MM.1S (cell line): Measurements from ENCODE around the gene CPO.

Experiments
- DNase-seq: peaks from one replicate; pipeline ENCODE4 v3.0.0-alpha.2; 2015
- H2AFZ ChIP-seq: fragments of 300-600 bp; sonication (generic); 2 replicates; pipeline ENCODE4 v1.6.0; 2016; ENCODE audit warnings: antibody characterized with exemption, low read length
- H3F3A ChIP-seq: fragments of 300-600 bp; sonication (generic); 2 replicates; pipeline ENCODE4 v1.6.1; 2016; ENCODE audit warnings: mild to moderate bottlenecking, antibody characterized with exemption, low read length, moderate library complexity, mixed read lengths; ENCODE audit not compliant: insufficient read depth
- H3K27ac ChIP-seq: fragments of 300-600 bp; sonication (generic); 2 replicates; pipeline ENCODE4 v1.5.1; 2016; ENCODE audit warnings: mild to moderate bottlenecking, low read length
- H3K27me3 ChIP-seq: fragments of 300-600 bp; sonication (generic); replicated peaks from 2 replicates; pipeline ENCODE4 v1.6.0; 2016; ENCODE audit warnings: low read length; ENCODE audit not compliant: insufficient read depth
- H3K36me3 ChIP-seq: fragments of 300-600 bp; sonication (generic); replicated peaks from 2 replicates; pipeline ENCODE4 v1.6.1; 2016; ENCODE audit warnings: mild to moderate bottlenecking, low read length, mixed read lengths; ENCODE audit not compliant: insufficient read depth
- H3K4me1 ChIP-seq: fragments of 300-600 bp; sonication (generic); 2 replicates; pipeline ENCODE4 v1.6.1; 2016; ENCODE audit warnings: low read length, mixed read lengths
- H3K4me2 ChIP-seq: fragments of 300-600 bp; sonication (generic); 2 replicates; pipeline ENCODE4 v1.6.0; 2016; ENCODE audit warnings: low read depth, low read length
- H3K4me3 ChIP-seq: fragments of 300-600 bp; sonication (generic); 2 replicates; pipeline ENCODE4 v1.5.1; 2016; ENCODE audit warnings: low read length, mixed read lengths
- H3K79me2 ChIP-seq: fragments of 300-600 bp; sonication (generic); 2 replicates; pipeline ENCODE4 v1.6.1; 2016; ENCODE audit warnings: mixed run types, low read length, mixed read lengths
- H3K9ac ChIP-seq: fragments of 300-600 bp; sonication (generic); 2 replicates; pipeline ENCODE4 v1.6.1; 2016; ENCODE audit warnings: low read length, mixed read lengths
- H3K9me2 ChIP-seq: fragments of 300-600 bp; sonication (generic); replicated peaks from 2 replicates; pipeline ENCODE4 v1.6.1; 2016; ENCODE audit warnings: mild to moderate bottlenecking, low read length, mixed read lengths; ENCODE audit not compliant: insufficient read depth
- H3K9me3 ChIP-seq: fragments of 300-600 bp; sonication (generic); replicated peaks from 2 replicates; pipeline ENCODE4 v1.6.1; 2016; ENCODE audit warnings: mild to moderate bottlenecking, low read length, mixed read lengths; ENCODE audit not compliant: insufficient read depth
- H4K20me1 ChIP-seq: fragments of 300-600 bp; sonication (generic); 2 replicates; pipeline ENCODE4 v1.6.1; 2016; ENCODE audit warnings: mild to moderate bottlenecking, low read length, moderate library complexity, mixed read lengths; ENCODE audit not compliant: insufficient read depth
- EZH2 ChIP-seq: fragments of 300-600 bp; sonication (generic); optimal IDR thresholded peaks from 2 replicates; pipeline ENCODE3; 2017; ENCODE audit warnings: low read depth, mild to moderate bottlenecking, antibody characterized with exemption, low read length, mixed read lengths
- EZH2phosphoT487 ChIP-seq: fragments of 300-600 bp; sonication (generic); IDR thresholded peaks from 2 replicates; pipeline ENCODE4 v1.6.1; 2018; ENCODE audit warnings: antibody characterized with exemption, low read length
- TF ChIP-seq, protein P1 (sequence below): fragments of 300-600 bp; sonication (generic); IDR thresholded peaks from 2 replicates; pipeline ENCODE4 v1.5.1; 2016; ENCODE audit warnings: antibody characterized with exemption, low read length, mixed read lengths

Gene CPO

DNA sequence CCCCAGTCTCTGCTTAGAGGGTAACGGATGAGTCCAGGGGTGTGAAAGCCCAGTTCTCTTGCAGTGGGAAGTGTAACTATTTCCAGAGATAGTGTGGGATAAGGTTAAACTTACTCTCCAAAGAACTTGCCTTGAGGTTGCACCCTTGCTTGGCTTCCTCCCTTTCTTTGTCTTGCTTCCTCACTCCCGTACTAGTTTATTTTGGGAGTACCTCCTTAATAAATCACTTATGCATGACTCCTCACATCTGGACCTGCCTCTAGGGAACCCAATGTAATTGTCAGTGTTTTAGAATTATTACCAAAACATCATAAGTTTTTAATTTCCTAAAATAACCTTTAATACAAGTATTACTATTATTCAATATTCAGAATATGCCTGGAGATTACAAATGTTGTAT is 35.2 kb downstream of the CPO start:
- H3K4me2 ChIP-seq = no peak overlapping the region
- H3K9me3 ChIP-seq = no peaks in the 10 kb centered on the region
- H3K36me3 ChIP-seq = no peaks in the 10 kb centered on the region
- peaks cover 3% of the 10 kb centered on the region; the same call in 1 of the 2 replicates for H3K4me1 ChIP-seq
- TF ChIP-seq, protein P1, sequence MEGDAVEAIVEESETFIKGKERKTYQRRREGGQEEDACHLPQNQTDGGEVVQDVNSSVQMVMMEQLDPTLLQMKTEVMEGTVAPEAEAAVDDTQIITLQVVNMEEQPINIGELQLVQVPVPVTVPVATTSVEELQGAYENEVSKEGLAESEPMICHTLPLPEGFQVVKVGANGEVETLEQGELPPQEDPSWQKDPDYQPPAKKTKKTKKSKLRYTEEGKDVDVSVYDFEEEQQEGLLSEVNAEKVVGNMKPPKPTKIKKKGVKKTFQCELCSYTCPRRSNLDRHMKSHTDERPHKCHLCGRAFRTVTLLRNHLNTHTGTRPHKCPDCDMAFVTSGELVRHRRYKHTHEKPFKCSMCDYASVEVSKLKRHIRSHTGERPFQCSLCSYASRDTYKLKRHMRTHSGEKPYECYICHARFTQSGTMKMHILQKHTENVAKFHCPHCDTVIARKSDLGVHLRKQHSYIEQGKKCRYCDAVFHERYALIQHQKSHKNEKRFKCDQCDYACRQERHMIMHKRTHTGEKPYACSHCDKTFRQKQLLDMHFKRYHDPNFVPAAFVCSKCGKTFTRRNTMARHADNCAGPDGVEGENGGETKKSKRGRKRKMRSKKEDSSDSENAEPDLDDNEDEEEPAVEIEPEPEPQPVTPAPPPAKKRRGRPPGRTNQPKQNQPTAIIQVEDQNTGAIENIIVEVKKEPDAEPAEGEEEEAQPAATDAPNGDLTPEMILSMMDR = no peak
- TF ChIP-seq EZH2phosphoT487 (no peak), EZH2 (no peak)
- H3K9ac ChIP-seq = no peak overlapping the region
- H3K79me2 ChIP-seq = no peaks in the 10 kb centered on the region
- H3K9me2 ChIP-seq = no peaks in the 10 kb centered on the region
- H3K27ac ChIP-seq = no peak overlapping the region
- H3K27me3 ChIP-seq = no peaks in the 10 kb centered on the region
- H2AFZ ChIP-seq = no peak overlapping the region
- DNase-seq = no peak
- no peaks in the 10 kb centered on the region for H4K20me1 ChIP-seq
- H3F3A ChIP-seq = no peaks in the 10 kb centered on the region
- no peak overlapping the region for H3K4me3 ChIP-seq

DNA sequence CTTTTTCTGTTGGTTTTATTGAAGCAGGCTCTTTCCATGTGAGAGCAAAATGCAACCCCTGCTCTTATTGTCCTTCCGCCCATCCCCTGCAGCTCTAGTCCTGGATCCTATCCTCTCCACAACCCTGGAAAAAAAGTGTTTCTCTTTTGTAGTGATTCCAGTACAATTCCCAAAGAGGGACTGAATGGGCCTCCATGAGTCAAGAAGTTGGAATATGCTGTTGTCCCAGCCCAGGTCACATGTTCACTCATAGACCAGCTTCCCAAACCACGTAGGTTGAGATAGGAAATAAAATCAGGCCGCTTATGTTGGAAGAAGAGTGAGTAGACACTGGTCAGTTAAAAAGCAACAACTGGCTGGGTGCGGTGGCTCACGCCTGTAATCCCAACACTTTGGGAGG is 39.4 kb downstream of the CPO start:
- no peaks in the 10 kb centered on the region for H3K36me3 ChIP-seq
- H3K4me1 ChIP-seq = no peaks in the 10 kb centered on the region
- H3K9ac ChIP-seq = no peak overlapping the region
- no peaks in the 10 kb centered on the region for H3K79me2 ChIP-seq
- H3F3A ChIP-seq = no peaks in the 10 kb centered on the region
- H3K4me3 ChIP-seq = no peak overlapping the region
- H3K27me3 ChIP-seq = no peaks in the 10 kb centered on the region
- H3K4me2 ChIP-seq = no peak overlapping the region
- H4K20me1 ChIP-seq = no peaks in the 10 kb centered on the region
- no peak overlapping the region for H2AFZ ChIP-seq
- H3K9me3 ChIP-seq = no peaks in the 10 kb centered on the region
- no peak overlapping the region for H3K27ac ChIP-seq
- TF ChIP-seq EZH2phosphoT487 = no peak
- TF ChIP-seq EZH2 = no peak
- TF ChIP-seq, protein P1 = no peak
- no peak for DNase-seq
- H3K9me2 ChIP-seq = no peaks in the 10 kb centered on the region

DNA sequence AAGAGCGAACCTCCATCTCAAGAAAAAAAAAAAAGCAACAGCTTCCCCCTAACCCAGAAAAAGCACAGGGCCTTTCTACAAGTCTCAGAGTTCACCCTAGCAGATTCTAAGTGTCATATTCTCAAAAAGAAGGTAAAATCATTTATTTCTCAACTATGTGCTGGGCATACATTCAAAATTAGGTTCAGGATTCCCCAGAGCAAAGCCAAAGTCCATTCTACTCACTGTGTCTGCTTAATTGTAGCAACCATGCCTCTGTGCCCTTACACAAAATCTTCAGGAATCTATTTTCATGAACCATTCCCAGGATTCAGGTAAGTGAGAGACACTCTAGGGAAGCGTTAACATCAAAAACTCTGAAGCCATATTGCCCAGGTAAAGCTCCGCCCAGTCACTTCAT is 40.0 kb downstream of the CPO start:
- Histone ChIP-seq H3F3A (no peaks in the 10 kb centered on the region), H3K27ac (no peak overlapping the region), H3K4me3 (no peak overlapping the region), H3K79me2 (no peaks in the 10 kb centered on the region), H3K36me3 (no peaks in the 10 kb centered on the region), H2AFZ (no peak overlapping the region), H3K9me3 (no peaks in the 10 kb centered on the region), H3K9me2 (no peaks in the 10 kb centered on the region), H3K4me2 (no peak overlapping the region), H3K27me3 (no peaks in the 10 kb centered on the region), H3K4me1 (no peaks in the 10 kb centered on the region), H4K20me1 (no peaks in the 10 kb centered on the region), H3K9ac (no peak overlapping the region)
- DNase-seq = no peak
- TF ChIP-seq, protein P1 = no peak
- no peak for TF ChIP-seq EZH2phosphoT487
- TF ChIP-seq EZH2 = no peak
